ENCODE results near the gene ATR. TPM values are rescaled to one million over a fixed set of nuclear protein-coding genes. Genes with fewer than 3 reads are reported as not detected.

ATR gene
- total and polyA plus RNA-seq, 2 of the 4 experiments (the other 2 are of a cell fraction): 9.5 to 28.0 TPM

GRCh38 chr3:142608631-142609030 lies 30.1 kb upstream of the ATR start:
- Histone ChIP-seq H2BK5ac (ENCODE audit: low read depth, low read length, poor library complexity, severe bottlenecking) (no peak overlapping the region), H3K4me3 (ENCODE audit: insufficient read depth, low read depth, low read length) (no peak overlapping the region), H3K9me1 (ENCODE audit: insufficient read depth, low read length) (no peaks in the 10 kb centered on the region), H3K9ac (ENCODE audit: low read depth, low read length) (no peak overlapping the region), H4K5ac (ENCODE audit: low read depth, low read length) (no peak overlapping the region), H3K27me3 (ENCODE audit: control insufficient read depth, insufficient read depth, low read length) (peaks cover 3% of the 10 kb centered on the region; the same call in 1 of the 2 replicates), H2AK5ac (ENCODE audit: low read depth, low read length) (no peak overlapping the region), H2BK20ac (ENCODE audit: low read depth, low read length) (no peak overlapping the region), H2BK120ac (ENCODE audit: low read depth, low read length) (no peak overlapping the region), H2AFZ (replicated peaks; ENCODE audit: low read length, poor library complexity) (no peak overlapping the region), H4K8ac (ENCODE audit: low read depth in 2 of 2, low read length in 2 of 2) (no peak overlapping the region), H3K9me3 (ENCODE audit: control insufficient read depth, insufficient read depth, low read length) (no peaks in the 10 kb centered on the region), H2AK9ac (replicated peaks; ENCODE audit: low read depth, low read length, poor library complexity) (no peak overlapping the region), H2BK15ac (ENCODE audit: low read depth, low read length) (no peak overlapping the region), H3K27ac (ENCODE audit: insufficient read depth, low read length) (no peak overlapping the region), H4K20me1 (ENCODE audit: insufficient read depth, low read length) (no peaks in the 10 kb centered on the region), H3K4ac (ENCODE audit: low read depth, low read length) (no peak overlapping the region), H3K18ac (ENCODE audit: low read depth, low read length) (no peak overlapping the region), H4K91ac (ENCODE audit: insufficient read depth, low read depth, low read length) (no peak overlapping the region), H3K79me1 (ENCODE audit: low read depth in 1 of 2, low read length in 2 of 2) (no peaks in the 10 kb centered on the region), H3K56ac (ENCODE audit: extremely low read depth, insufficient read depth, low read length) (no peak overlapping the region), H3K36me3 (ENCODE audit: control insufficient read depth, insufficient read depth, low read length) (no peaks in the 10 kb centered on the region), H3K23ac (ENCODE audit: low read depth, low read length) (no peak overlapping the region), H3K4me2 (ENCODE audit: low read depth, low read length) (no peak overlapping the region), H3K4me1 (ENCODE audit: control insufficient read depth, insufficient read depth, low read length) (no peaks in the 10 kb centered on the region), H3K14ac (replicated peaks; ENCODE audit: low read depth, low read length) (no peak overlapping the region)
- no peak for ATAC-seq (ENCODE audit: low read depth)
- in situ Hi-C loops (cut with MboI; ENCODE audit: low sequenced_read_pairs): no loop called here
- ChIA-PET POLR2A (ENCODE audit: unreplicated experiment) (no interaction called here), CTCF (no interaction called here)
- DNase-seq: no peak
- dilution Hi-C loops (cut with HindIII; ENCODE audit: low sequenced_read_pairs, unreplicated experiment): no loop called here
- intact Hi-C loops (cut with micrococcal nuclease): no loop called here
- TF ChIP-seq CTCF (conservative IDR thresholded peaks at IDR 0.05; ENCODE audit: low read depth, low read length) (no peak), BHLHE40 (IDR thresholded peaks at IDR 0.05; ENCODE audit: low read depth, low read length) (no peak), ELK1 (IDR thresholded peaks at IDR 0.05; ENCODE audit: borderline replicate concordance, low read depth, low read length) (no peak), RFX5 (IDR thresholded peaks at IDR 0.05; ENCODE audit: low read depth, low read length) (no peak), CHD1 (IDR thresholded peaks at IDR 0.05; ENCODE audit: low read depth, low read length) (no peak), RAD21 (IDR thresholded peaks at IDR 0.05; ENCODE audit: low read length) (no peak), MAFK (IDR thresholded peaks at IDR 0.05; ENCODE audit: low read depth, low read length) (no peak), RCOR1 (IDR thresholded peaks at IDR 0.05; ENCODE audit: insufficient replicate concordance, low read length) (no peak), CEBPB (IDR thresholded peaks at IDR 0.05; ENCODE audit: low read depth, low read length) (no peak), MXI1 (IDR thresholded peaks at IDR 0.05; ENCODE audit: borderline replicate concordance, low read depth, low read length) (no peak), USF2 (IDR thresholded peaks at IDR 0.05; ENCODE audit: low read depth, low read length) (no peak), MAZ (IDR thresholded peaks at IDR 0.05; ENCODE audit: borderline replicate concordance, low read depth, low read length) (no peak), NFE2L2 (IDR thresholded peaks at IDR 0.05; ENCODE audit: low read depth, low read length) (no peak), POLR2A (IDR thresholded peaks at IDR 0.05; ENCODE audit: low read depth, low read length) (no peak), FOS (IDR thresholded peaks at IDR 0.05; ENCODE audit: low read depth, low read length) (no peak), SMC3 (IDR thresholded peaks at IDR 0.05; ENCODE audit: low read depth, low read length) (no peak)
- WGBS, 2 experiments (ENCODE audit: extremely low coverage in 2 of 2, insufficient read length in 1 of 2): no CpG with 5 or more reads among the region's 1 CpG
- no TSS peak for BruUV-seq (replicated peaks)
